ENCODE results near the gene DNAI2.

DNA sequence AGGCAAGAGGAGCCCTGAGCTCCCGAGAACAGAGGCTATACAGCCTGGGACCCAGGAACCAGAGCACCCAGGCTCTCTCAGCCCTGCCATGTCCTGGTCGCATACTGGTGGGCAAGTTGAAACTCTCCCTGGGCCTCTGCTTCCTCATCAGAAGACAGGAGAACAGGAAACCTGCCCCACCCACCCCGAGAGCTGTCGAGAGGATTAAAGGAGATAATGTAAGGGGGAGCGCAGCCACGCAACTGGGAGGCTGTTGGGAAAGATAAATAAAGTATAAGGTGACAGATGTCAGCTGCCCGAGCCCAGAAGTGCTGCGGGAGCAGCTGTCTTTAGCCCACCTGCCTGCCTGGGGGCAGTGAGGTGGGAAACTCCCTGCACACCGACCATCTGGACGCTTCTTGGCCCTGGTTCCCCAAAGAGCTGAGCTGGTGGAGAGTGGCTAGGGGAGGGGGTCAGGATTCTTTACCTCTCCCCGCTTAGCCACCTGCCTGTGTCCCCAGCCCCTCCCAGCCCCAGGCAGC, 58.8 kb downstream of the DNAI2 start:
- no peak for TF ChIP-seq POLR2AphosphoS5 (IDR thresholded peaks at IDR 0.05; ENCODE audit: borderline replicate concordance, low read depth, low read length)
- no peak for TF ChIP-seq EZH2 (IDR thresholded peaks at IDR 0.05)
- TF ChIP-seq FOXP2 (optimal IDR thresholded peaks at IDR 0.05; ENCODE audit: control extremely low read depth, extremely low read length, insufficient read depth), result no peak
